Thyroid gland (tissue), 4 donors: ENCODE data around the gene WNT3A.
"Not testable (repeated sequence)": the region's sequence is repeated elsewhere in the genome, so short reads cannot be mapped to it uniquely, and the experiment has no call there.

Experiments
- POLR2A ChIP-seq, 2 donors: fragments of 450-650 bp; IDR thresholded peaks; one replicate each; pipeline ENCODE4 v1.6.1; 2017; ENCODE audit warnings: antibody characterized with exemption in 2 of 2, mild to moderate bottlenecking in 2 of 2, moderate library complexity in 1 of 2
- TF ChIP-seq, protein P1 (sequence below), 6 experiments: fragments of 200-600 bp in 3 of 6; fragments of 450-650 bp in 3 of 6; sonication (generic) in 3 of 6; IDR thresholded peaks; one replicate each; pipeline ENCODE4 v1.5.1; 2016 to 2019; ENCODE audit warnings: antibody characterized with exemption in 6 of 6, mild to moderate bottlenecking in 2 of 6, inconsistent platforms in 1 of 6, moderate library complexity in 1 of 6

DNA sequence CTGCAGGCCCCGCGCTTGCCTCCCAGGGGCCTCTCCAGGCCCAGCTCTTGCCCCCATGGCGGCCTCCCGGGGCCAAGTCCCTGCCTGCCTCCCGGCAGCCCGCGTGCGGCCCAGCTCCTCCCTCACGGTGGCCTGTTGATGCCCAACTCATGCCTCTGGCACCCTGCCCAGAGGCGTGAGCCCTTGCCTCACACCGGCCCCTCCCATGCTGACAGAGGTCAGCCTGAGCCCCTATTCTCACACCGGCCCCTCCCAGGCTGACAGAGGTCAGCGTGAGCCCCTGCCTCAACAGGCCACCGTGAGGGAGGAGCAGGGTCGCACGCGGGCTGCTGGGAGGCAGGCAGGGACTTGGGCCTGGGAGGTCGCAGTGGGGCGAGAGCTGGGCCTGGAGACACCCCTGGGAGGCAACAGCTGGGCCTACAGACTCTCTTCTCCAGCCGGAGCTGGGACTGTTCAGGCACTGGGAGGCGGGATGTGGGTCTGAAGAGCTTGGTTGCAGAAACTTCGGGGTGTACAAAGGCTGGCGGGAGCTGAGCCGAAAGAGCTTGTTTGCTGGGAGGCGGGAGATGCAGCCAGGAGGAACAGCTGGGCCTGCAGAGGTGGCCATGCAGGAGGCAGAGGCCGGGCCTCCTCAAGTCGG lies 35.0 kb upstream of the WNT3A start:
- TF ChIP-seq, protein P1, sequence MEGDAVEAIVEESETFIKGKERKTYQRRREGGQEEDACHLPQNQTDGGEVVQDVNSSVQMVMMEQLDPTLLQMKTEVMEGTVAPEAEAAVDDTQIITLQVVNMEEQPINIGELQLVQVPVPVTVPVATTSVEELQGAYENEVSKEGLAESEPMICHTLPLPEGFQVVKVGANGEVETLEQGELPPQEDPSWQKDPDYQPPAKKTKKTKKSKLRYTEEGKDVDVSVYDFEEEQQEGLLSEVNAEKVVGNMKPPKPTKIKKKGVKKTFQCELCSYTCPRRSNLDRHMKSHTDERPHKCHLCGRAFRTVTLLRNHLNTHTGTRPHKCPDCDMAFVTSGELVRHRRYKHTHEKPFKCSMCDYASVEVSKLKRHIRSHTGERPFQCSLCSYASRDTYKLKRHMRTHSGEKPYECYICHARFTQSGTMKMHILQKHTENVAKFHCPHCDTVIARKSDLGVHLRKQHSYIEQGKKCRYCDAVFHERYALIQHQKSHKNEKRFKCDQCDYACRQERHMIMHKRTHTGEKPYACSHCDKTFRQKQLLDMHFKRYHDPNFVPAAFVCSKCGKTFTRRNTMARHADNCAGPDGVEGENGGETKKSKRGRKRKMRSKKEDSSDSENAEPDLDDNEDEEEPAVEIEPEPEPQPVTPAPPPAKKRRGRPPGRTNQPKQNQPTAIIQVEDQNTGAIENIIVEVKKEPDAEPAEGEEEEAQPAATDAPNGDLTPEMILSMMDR (IDR thresholded peaks at IDR 0.05) = not testable (repeated sequence)
- not testable (repeated sequence) for TF ChIP-seq POLR2A (IDR thresholded peaks at IDR 0.05)
